Measurements from ENCODE around the gene CABS1.

DNA sequence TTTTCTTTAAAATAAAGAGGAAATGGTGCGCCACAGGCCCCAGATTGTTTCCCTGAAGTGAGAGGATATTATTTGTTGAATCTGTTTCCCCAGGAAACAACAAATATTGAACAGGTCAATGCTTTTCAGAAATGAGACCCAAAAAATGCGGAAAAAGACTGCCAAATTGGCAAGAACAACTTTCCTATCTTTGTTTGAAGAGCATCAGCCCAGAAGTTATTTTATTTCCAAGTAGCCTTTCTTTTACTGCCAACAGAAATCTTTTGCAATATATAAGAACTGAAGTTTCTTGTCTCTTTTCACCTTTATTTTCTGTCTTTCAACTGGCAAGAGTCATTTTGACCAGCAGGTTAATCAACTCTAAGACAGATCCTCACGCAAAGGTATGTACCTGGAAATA, 25.7 kb downstream of the CABS1 start, which contains the start of gene SMR3A:
- TF ChIP-seq POLR2A (IDR thresholded peaks at IDR 0.05; ENCODE audit: low read depth, low read length) (no peak), TAF1 (IDR thresholded peaks at IDR 0.05; ENCODE audit: low read depth, low read length) (no peak), POLR2AphosphoS5 (IDR thresholded peaks at IDR 0.05; ENCODE audit: low read depth, low read length) (no peak), SPI1 (IDR thresholded peaks at IDR 0.05; ENCODE audit: low read depth, low read length) (no peak)

All from GM12891 (cell line).